Activated naive CD4-positive, alpha-beta T cell (primary cell): Measurements from ENCODE around the gene VPS52.
A peak's percentile ranks its signal among the peaks of the same experiment; 100 is the strongest.
"Not testable (repeated sequence)": the region's sequence is repeated elsewhere in the genome, so short reads cannot be mapped to it uniquely, and the experiment has no call there.

Source experiments
- DNase-seq, 4 experiments: peaks; one replicate each; lab custom pipeline; 2025; lab: John Stamatoyannopoulos, UW

VPS52 gene

GRCh38 chr6:33249732-33250630 lies 21.7 kb downstream of the VPS52 start:
- DNase-seq = no peak

DNA sequence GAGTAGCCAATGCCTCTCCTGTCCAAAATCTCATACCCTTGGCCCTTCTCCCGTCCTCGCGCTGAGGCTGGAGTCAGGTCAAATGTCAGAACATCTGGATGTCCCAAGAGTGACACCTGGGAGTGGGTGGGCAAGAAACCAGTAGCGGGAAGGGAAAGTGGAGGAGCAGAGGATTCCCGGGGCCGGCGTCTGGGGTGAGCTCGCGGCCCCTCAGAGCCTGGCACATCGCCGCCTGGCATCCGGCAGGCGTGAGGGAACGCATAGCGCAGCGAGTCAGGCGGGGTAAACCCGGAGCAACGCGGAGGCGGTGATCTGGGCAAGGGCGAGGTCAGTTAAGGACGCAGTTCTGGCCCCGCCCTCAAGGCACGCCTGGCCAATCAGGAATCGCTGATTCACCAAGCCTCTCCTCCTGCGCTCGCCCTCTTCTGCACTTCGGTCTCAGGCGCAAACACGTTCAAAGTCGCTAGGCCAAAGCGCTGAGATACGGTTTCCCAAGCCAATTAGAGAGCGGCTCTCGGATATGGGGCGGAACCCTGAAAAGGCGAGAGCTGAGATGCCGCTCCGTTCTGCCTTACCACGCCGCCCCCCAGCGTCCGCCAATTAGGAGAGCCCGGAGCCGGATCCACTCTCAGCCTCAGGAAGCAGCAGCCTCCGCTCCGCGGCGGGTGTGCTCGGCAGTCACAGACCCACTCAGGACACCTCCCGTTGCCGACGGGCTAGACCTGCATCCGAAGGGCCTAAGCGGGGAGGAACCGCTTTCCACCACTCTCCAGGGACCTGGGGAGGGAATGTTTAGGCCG lies 22.5 kb downstream of the VPS52 start:
- DNase-seq = peak; percentile 85 to 99 (median 88)

GRCh38 chr6:33248643-33248931 lies 23.1 kb downstream of the VPS52 start:
- peak in 2 of 4 experiments; percentile 35 to 67 for DNase-seq

GRCh38 chr6:33247977-33248642 lies 23.6 kb downstream of the VPS52 start:
- peak; percentile 81 to 92 (median 89) for DNase-seq

DNA sequence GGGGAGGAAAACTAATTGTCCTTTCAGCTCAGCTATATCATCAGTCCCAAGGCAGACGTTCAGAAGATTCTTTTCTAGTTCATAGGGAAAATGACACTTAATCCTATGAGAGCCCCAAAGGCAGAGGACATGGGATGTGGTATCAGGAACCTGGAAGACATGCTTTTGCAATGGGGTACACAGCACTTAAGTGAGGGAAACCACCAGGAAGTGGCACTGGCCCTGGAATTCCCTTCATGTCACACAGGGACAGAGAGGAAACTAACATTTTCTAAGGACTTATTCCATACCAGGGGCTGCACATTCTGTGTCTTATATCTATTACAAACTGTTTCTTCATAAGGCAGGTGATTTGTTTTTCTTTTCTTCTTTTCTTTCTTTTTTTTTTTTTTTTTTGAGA lies 28.2 kb downstream of the VPS52 start:
- DNase-seq = no peak

- DNase-seq = no peak
Measured at GRCh38 chr6:33241968-33242367, 29.7 kb downstream of the VPS52 start.

DNA sequence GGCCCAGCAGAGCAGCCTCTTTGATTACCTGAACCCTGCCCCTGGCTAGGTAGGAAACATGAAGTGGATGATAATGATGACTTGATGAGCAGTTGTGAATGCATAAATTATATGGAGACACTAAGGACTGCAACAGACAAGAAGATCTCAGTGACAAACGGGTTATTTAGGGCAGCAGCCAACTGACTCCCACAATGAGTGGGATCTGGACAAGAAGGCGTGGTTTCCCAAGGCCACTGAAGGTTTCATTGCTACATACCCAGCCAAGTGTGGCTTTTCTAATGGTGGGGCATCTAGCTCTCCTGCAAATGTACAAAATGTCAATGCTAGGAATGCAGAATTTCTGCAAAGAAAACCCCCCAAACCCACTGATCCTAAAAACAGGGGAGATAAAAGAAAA lies 33.9 kb downstream of the VPS52 start:
- DNase-seq = no peak

DNA sequence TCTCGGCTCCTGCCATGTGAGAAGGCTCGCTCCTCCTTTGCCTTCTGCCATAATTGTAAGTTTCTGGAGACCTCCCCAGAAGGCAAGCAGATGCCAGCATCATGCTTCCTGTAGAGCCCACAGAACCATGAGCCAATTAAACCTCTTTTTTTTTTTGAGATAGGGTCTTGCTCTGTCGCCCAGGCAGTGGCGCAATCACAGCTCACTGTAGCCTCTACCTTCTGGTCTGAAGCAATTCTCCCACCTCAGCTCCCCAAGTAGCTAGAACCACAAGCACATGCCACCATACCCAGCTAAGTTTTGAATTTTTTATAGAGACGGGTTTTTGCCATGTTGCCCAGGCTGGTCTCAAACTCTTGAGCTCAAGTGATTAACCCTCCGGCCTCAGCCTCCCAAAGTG lies 34.8 kb downstream of the VPS52 start:
- no peak for DNase-seq

DNA sequence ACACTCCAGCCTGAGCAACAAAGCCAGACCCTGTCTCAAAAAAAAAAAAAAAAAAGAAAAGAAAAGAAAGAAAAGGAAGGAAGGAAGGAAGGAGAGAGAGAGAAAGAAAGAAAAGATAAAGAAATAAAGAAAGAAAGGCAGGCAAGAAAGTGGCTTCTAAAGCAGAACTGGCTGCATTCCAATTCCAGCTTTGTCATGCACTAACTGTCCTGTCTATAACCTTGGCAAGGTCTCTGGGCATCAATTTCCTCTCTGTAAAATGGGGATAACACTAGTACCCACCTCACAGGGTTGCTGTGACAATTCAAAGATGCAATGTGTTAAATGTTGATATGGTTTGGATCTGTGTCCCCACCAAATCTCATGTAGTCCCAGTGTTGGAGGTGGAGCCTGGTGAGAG lies 35.3 kb downstream of the VPS52 start:
- DNase-seq = no peak

- no peak for DNase-seq
Measured at GRCh38 chr6:33235221-33235634, 36.4 kb downstream of the VPS52 start.

DNA sequence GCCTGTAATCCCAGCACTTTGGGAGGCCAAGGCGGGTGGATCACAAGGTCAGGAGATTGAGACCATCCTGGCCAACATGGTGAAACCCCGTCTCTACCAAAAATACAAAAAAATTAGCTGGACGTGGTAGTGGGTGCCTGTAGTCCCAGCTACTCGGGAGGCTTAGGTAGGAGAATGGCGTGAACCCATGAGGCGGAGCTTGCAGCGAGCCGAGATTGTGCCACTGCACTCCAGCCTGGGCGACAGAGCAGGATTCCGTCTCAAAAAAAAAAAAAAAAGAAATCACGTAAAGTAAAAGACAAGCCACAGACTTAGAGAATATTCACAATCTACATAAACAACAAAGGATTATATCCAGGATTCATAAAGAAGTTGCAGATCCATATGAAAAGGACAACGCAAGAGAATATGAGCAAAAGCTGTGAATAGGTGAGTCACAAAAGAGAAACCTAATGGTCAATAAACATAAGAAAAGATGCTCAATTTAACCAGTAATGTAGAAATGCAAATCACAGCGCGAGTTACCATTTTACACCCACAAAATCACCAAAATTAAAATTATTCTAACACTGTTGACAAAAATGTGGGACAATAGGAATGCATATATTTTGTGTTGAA lies 45.1 kb downstream of the VPS52 start:
- not testable (repeated sequence) for DNase-seq

DNA sequence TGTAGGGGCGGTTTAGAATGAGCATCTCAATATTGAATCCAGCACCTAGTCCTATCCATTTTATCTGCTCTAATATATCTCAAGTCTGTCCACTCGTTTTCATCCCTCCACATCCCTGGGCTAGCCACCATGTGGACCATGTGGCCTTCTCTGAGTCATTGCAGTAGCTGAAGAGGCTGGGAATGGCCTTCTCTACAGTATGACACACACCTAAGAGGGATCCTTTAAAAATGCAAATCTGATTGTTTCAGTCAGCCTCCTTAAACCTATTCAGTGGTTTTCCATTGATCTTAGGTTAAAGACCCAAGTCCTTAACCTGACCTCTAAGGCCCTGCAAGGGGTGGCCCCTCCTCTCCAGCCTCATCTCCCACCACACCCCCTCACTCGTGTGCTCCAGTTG lies 54.0 kb downstream of the VPS52 start:
- DNase-seq = no peak

DNA sequence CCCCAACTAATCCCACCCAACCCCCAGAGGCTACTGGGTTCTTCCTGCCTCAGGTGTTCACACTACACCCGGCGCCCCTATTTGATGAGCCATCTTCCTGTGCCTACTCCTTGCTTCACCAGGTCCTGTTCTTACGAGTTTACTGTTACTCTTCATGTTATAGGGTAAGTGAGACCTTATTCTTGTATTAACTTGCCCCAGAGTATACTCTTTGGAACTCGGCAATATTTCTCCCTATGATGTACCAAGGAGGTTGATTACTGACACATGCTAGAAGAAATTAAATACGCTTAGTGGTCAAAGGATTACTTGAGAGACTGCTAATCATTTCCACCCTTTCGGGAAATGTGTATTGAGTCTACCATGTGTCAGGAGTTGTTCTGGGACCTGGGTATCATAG lies 54.4 kb downstream of the VPS52 start:
- no peak for DNase-seq

DNA sequence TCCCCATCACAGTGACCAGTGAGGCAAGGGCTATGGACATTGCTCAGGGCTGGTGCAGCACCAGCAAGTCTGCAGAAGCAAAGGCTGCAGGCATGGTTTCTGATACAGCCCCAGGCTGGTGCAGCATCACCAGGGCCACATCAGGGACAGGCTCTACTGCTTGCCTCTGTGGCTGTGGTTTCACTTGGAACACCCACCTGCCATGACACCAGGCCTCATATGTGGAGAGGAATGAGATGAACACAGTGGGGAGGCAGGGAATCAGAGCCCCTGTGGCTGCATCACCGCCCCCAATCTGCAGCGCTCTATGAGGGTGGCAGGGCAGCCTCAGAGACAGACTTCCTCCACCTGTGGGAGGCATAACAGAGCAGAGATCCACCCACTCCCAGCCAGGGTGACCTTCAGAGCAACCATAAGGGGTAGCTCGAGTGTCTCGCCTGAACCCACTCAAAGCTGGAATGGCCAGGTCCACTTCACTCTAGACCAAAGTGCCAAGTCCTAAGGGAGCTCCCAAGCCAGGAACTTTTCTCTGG lies 55.5 kb downstream of the VPS52 start:
- DNase-seq = no peak

DNA sequence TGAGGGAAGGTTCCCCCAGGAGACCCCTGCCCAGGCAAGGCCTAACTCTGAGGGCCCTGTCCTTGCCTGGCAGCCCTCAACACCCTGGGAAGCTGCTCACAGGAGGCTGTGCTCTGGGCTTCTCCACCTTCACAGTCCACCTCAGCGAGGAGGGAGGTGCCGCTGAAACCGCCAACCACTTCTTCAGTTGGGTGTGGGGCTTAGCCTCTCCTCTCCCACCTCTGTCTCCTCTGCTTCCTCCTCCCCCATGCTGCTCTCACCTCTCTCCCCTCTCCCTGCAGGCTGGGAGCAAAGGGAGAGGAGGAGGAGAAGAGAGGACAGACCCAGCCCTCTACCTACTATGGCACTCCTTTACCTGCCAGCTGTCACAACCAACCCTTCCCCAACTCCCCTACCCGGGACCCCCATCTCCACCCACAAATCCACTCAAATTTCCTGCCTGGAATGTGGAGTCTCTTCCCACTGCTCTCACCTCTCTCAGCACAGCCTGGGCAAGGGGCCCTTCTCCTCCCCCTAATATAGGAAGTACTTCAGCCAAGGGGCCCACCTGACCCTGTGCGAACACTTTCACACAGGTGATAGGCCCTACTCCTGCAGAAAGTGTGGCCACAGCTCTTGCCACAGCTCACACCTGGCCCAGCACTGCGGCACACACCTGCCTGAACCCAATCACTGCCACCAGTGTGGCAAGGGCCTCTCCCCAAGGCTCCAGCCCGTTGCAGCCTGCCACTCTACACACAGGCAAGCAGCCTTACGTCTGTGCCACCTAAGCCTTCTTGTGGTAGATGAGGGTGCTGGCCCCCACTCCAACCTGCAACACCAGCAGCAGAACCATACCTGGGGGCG lies 56.2 kb downstream of the VPS52 start:
- DNase-seq = no peak

DNA sequence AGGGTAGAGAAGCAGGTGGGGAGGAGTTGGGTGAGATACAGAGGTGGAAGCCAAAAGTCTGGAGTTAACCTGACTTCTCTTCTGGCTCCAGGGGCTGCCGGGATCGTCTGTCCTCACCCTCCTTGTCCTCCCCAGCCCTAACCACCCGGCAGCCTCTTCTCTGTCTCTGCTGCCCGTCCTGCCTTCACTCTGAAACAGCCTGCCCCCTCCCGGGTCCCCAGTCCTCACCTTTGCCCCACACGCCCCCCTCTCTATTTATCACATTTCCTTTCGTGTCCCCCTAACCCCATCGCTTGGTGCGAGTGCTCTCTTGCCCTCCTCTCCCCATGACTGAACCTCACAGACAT lies 57.7 kb downstream of the VPS52 start:
- no peak for DNase-seq

GRCh38 chr6:33213166-33213988 lies 58.3 kb downstream of the VPS52 start:
- no peak for DNase-seq

DNA sequence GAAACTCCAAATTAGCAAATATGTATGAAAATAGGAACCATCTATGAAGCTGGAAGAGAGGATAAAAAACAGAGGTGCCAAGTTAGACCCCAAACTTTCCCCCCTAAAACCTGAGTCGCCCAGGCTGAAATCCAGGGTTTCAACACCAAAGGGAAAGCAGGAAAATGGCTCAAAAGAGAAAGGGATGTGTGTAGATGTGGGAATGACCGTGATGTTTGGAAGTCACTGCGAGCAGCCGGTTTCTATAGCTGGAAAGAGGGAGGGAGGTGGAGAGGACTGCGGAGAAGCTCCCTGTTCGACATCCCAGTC lies 58.9 kb downstream of the VPS52 start:
- no peak for DNase-seq

GRCh38 chr6:33211666-33212422 lies 59.8 kb downstream of the VPS52 start:
- DNase-seq = no peak

DNA sequence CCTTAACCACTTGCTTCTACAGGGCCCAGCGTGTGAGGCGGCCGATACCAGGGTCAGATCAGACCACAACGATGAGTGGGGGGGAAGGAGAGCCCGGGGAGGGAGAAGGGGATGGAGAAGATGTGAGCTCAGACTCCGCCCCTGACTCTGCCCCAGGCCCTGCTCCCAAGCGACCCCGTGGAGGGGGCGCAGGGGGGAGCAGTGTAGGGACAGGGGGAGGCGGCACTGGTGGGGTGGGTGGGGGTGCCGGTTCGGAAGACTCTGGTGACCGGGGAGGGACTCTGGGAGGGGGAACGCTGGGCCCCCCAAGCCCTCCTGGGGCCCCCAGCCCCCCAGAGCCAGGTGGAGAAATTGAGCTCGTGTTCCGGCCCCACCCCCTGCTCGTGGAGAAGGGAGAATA lies 60.5 kb downstream of the VPS52 start:
- no peak for DNase-seq
